ENCODE results near the gene SPRED2.

DNA sequence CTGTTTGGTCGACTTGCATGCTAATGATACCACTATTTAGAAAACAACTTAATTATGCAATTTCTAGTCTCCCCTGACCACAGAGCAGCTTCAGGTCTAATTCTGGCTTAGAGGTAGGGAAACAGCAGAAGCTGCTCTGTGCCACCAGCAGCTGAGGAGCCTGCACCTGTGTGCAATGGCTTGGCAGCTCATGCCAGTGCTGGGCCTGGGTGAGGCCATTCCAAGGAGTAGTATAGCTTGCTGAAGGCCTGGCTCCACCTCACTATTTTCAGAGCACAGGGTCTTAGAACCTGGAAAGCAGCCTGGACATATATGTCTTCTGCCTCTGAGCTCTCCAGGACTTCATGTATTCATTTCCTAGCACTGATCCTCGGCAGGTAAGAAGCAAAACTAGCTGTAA lies 62.8 kb downstream of the SPRED2 start:
- TF ChIP-seq, protein P1, sequence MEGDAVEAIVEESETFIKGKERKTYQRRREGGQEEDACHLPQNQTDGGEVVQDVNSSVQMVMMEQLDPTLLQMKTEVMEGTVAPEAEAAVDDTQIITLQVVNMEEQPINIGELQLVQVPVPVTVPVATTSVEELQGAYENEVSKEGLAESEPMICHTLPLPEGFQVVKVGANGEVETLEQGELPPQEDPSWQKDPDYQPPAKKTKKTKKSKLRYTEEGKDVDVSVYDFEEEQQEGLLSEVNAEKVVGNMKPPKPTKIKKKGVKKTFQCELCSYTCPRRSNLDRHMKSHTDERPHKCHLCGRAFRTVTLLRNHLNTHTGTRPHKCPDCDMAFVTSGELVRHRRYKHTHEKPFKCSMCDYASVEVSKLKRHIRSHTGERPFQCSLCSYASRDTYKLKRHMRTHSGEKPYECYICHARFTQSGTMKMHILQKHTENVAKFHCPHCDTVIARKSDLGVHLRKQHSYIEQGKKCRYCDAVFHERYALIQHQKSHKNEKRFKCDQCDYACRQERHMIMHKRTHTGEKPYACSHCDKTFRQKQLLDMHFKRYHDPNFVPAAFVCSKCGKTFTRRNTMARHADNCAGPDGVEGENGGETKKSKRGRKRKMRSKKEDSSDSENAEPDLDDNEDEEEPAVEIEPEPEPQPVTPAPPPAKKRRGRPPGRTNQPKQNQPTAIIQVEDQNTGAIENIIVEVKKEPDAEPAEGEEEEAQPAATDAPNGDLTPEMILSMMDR (IDR thresholded peaks at IDR 0.05), result no peak
- TF ChIP-seq POLR2A (IDR thresholded peaks at IDR 0.05), result no peak
